Measurements from ENCODE around the gene LYRM4.
"Not testable (repeated sequence)": the region's sequence is repeated elsewhere in the genome, so short reads cannot be mapped to it uniquely, and the experiment has no call there.

Gene LYRM4

DNA sequence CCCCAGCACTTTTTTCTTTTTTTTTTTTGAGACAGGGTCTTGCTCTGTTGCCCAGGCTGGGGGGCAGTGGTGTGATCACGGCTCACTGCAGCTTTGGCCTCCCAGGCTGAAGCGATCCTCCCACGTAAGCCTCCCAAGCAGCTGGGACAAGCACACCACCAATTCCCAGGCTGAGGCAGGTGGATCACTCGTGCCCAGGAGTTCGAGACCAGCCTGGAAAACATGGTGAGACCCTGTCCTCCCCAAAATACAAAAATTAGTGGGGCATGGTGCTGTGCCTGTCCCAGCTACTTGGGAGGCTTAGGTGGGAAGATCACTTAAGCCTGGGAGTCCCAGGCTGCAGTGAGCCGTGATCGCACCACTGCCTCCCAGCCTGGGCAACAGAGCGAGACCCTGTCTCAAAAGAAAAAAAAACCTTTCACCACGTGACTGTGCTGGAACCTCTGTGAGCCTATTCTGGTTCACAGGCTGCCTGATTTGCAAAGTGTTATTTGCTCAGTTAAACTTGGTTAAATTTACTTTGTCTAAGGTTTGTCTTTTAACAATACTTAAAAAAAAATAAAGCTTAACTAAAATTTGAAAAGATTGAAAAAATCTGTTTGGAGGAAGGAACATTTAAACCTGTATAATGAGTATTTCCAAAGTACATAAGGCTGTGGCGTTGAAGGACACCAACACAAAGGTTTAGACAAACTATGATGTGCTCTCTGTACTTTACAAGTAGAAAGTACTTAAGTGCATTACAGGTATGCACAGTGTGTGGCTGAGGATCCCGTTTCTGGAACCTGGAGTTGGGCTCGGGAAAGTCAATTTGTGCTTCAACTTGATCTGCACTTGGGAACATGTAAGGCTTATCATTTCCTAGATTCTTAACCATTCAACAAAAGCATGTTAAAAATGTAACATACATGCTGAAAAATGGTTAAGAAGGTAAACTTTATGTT lies 120.7 kb downstream of the LYRM4 start:
- DNase-seq: no peak

DNA sequence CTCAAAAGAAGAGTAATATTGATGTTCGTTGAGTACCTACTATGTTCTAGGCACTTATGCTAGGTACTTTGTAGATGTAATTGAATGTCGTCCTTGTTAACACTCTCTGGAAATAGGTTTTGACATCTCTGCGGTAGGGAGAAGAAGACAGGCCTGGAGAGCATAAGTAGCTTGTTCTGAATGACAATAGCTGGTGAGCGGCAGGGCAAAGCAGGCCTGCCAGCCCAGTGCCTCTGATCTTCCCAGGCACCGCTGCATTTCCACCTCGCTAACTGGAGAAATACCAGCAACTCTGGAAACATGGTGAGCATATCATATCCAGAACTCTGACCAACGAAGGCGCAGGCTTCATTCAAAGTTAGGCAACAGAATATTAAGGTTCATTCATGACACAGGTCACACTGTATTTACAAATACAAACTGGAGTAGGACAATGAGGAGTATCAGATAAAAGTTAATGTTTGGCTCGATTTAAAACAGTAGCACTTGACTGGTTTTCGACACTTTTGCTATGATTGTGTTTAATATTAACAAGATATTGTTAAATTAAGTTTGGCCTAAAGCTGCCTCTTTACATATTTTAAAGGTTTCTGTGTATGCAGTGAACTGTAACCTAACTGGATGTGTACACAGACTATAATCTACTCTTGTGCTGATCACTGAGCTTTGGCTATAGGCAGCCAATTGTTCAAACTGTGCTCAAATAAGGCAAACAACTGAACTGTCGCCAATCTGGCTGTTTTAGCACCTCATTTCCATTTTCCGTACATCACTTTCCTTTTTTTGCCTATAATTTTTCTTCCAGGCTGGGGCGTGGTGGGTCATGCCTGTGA lies 121.5 kb downstream of the LYRM4 start:
- no peak for DNase-seq

DNA sequence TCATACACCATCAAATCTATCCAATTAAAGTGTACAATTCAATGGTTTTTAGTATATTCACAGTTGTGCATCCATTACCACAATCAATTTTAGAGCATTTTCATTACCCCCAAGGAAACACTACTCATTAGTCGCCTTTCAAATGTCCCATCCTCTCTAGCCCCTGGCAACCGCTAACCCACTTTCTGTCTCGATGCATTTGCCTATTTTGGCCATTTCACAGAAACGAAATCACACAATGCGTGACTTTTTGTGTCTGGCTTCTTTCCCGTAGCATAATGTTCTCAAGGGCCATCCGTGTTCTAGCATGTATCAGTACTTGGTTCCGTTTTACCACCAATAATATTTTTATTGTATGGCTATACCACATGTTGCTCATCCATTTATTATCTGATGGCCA lies 123.9 kb downstream of the LYRM4 start:
- DNase-seq: no peak

DNA sequence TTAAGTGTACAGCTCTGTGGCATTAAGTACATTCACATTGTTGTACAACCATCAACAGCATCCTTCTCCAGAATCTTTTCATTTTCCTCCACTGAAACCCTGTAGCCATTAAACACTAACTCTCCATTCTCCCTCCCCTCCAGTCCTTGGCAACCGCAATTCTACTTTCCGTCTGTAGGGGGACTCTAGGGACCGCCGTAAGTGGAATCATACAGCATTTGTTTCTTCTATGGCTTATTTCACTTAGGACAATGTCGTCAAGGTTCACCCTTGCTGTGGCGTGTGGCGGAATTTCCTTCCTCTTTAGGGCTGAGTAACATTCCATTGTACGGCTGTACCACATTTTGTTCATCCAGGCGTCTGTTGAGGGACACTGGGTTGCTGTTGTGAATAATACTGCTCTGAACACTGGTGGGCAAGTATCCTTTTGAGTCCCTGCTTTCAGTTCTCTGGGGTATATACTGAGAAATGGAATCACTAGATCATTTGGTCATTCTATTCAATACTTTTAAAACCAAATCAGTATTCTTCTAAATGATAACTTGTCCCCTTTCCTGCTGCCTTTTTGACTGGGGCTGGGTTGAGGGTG lies 124.9 kb downstream of the LYRM4 start:
- peak; percentile 59 for DNase-seq

DNA sequence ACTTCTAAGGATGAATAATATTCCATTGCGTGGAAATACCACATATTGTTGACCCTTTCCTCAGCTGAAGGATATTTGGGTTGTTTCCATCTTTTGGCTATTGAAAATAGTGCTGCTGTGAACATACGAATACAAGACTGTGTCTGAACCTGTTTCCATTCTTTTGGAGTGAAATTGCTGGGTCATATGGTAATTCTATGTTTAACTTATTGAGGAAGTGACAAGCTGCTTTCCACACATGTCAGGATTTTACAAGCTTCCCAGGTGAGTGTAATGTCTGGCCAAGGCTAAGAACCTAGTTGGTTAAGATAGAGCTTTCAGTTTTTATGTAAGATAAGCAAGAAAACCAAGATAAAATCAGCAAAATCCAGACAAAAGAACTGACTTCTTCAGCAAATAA lies 126.8 kb downstream of the LYRM4 start:
- DNase-seq: no peak

DNA sequence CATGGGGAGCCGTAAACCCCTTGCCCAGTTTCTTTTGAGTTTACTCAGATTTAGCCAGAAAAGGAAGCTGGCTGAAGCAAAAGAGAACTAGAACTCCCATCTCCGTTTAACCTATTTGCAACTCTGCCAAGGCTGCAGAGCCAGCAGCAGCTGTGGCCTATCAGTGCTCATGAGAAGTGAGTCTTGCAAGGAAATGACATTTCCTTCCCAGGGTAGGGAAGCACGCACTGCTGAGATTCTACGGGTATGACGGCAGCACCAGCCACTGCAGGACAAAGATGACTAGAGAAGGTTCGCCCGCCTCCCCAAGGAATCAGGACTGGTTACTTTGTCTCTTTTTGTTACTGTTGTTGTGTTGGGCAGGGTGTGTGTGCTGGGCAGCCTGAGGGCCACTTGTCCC lies 128.0 kb downstream of the LYRM4 start:
- no peak for DNase-seq

DNA sequence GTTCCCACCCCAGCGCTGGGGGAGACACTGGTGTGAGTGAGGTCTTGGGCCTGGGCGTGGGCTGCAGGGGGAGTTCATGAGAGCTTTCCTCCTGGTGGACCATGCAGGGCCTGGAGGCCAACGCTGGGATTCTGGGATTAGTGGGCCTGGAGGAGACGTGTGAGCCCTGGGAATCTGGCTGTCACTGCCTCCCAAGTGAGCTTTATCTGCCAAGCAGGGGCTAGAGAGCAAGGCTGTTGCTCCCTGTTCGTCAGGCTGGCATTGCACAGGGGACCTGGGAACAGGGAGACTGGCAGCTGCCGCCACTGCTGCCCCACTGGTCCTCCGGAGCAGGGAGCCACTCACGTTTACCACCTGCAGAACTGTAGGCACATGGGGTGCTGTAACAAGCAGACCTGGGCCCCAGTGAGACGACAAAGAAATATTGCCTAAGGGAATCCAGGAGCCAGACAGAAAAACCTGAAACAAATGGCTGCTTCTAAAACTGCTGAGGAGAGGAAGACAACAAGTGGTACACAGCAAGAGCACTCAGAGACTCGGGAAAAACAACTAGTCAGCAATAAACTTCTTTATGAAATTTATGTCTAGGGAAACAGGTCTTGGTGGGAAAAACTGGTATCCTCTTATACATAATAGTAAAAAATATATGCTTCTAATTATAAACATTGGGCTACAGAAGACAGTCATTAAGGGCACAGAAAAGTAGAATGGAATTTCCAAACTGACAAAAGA lies 130.4 kb downstream of the LYRM4 start:
- DNase-seq: no peak

DNA sequence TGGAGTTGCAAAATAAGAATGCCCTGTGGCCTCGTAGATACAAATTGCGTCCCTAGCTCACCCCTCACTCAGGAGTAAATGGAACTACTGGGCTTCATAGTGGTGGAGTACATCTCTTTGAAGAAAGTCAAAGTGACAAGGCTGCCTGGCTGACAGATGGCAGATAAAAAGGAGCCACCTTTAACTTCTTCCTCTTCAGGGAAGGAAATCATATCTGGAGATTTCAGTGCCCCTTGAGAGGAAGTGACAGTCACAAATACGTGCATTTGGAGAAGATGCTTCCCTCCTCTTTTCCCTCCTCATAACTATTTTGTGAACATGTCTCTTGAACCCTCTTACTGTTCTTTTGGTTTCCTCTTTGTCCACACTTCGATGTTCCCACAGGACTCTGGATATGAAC lies 132.4 kb downstream of the LYRM4 start:
- DNase-seq: no peak

DNA sequence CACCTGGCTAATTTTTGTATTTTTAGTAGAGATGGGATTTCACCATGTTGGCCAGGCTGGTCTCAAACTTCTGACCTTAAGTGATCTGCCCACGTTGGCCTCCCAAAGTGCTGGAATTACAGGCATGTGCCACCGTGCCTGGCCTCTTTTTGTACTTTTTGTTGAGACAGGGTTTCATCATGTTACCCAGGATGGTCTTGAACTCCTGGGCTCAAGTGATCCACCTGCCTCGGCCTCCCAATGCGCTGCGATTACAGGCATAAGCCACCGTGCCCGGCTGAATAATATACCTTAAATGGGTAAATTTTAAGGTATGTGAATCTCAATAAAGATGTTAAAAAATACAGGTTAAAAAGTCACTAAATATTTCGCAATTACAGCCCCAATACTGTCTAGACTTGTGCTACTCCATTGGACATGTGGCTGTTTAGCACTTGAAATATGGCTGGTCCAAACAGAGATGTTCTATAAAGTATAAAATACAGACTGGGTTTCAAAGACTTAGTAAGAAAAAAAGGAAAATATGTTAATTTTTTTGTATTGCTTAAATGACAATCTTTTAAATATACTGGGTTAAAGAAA lies 133.6 kb downstream of the LYRM4 start:
- DNase-seq: no peak

DNA sequence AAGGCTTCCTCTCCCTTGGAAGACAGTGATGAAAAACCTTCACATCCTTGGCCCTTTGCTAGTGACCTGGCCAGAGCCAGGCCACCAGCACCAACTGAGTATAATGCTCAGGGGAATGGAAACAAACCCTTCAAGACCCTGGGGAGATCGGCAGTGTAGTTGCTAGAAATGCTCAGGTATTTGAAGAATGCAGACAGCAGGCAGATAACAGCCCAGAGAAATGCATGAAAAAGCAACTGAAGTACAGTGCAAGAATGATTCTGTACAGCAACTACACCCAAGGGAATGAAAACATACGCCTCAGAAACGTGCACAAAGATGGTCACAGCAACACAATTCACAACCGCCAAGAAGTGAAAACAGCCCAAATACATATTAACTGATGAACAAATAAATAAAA lies 134.5 kb downstream of the LYRM4 start:
- no peak for DNase-seq

DNA sequence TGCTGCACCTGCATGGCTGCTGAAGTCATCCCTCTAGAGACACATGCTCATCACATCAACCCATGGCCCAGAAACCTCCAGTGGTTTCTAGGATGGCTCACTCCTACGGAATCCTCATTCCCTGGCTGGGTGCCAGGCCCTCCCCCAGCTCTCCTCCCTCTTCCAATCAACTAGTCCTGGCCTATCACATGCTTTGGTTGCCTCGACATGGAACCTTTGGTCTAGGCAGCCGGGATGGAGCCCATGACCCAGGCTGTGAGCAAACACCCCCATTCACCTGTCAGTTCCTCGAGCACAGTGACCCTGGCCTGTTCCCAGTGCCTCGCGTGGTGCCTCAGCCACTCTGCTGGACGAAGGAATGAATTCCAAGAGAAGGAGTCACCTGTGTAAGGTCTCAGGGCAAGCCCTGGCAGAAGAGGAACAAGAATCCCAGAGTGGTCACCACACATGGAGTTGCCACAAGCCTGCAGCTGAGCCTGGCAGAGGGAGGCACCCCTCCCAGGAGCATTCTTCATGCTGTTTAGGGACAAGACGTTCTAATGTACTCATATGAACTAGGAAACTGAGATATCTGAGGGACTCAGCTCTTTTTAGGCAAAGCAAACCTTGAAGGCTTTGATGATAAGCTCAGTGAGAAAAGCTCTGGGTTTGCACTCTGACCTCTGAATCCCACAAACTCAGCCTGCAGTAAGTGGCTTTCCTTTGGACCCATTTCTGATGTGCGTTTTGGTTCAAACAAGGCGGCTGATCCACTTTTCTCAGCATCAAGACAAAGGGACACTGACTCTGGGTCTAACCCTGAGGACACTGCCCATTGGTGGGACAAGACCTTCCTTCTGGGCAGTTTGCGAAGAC lies 135.4 kb downstream of the LYRM4 start:
- DNase-seq: no peak

DNA sequence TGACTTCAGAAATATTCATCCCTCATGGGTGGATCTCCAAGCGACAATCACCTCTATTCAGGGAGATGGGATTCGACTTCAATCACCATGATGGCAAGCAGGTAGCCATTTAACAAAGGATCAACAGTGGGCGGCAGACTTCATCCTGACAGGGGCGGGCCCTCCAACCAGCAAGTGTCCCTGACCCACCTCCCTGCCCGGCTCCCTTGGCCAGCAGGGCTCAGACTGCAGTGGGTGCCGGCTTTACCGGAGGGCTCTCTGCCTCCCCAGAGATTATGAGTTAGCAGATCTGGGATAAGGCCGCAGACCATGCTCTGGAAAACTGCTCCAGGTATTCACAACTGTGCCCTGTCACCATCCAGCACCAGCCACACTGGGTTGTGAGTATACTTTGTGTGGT lies 136.2 kb downstream of the LYRM4 start:
- DNase-seq: no peak

DNA sequence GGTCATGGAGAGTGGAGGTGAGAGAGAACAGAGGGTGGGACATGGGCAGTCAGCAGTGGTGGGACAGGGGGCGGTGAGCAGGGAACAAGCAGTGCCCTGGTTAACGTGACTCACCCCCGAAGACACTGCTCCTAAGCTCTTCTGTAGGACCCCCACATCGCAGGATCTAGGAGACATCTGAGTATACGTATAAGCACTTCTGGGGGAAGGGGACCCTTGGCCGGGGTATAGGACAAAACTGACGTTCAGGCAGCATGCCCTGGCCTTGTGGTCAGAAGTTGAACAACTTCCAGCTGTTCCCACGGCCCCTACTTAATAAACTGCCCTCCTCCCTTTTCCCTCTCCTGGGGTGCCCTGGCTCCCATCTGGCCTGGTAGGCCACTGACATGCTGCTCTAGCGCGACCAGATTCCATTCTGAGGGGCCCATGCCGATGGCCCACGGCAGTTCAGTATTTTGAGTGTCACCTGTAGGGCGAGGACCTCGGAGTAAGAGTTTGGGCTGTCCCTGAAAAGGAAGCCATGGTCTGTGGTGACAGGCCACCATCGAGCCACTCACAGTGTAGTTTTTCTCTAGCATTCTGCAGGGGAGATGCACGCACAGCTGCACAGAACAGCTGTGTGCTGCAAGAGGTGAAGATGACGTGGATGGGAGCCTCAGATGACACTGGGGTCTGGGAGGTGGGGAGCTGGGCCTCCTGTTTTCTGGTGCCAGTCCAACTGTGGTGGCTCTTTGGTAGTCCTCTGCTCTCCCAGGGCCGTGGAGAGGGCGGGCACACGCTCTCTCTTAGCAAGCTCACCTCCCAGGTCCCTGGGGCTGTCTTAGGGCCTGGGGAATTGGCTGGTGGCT lies 137.2 kb downstream of the LYRM4 start:
- no peak for DNase-seq

DNA sequence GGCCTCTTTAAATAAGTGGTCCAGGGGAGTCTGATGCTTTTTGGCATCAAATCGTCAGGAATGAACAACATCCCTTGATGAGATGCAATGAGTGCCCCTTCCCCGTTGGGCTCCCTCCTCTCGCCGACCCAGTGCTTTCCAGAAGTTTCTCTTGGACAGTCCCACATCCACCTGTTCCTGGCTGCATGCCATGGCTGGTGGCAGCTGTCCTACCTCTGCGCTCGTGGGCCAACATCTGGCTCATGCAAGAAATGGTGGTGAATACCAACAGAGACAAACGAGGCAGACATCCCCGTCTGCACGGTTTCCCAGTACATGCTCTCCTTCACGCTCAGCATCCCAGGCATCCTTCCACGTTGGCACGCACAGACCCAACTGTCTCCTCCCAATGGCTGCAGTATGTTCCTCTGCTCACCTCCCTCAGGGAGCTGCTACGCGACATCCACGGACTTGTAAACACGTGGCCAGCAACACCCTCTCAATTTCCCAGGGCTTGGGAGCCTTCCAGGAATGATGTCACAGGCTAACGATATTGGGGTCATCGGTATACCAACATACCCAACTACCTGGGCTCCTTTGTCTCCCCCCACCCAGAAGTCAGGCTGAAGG lies 138.1 kb downstream of the LYRM4 start:
- DNase-seq: no peak

DNA sequence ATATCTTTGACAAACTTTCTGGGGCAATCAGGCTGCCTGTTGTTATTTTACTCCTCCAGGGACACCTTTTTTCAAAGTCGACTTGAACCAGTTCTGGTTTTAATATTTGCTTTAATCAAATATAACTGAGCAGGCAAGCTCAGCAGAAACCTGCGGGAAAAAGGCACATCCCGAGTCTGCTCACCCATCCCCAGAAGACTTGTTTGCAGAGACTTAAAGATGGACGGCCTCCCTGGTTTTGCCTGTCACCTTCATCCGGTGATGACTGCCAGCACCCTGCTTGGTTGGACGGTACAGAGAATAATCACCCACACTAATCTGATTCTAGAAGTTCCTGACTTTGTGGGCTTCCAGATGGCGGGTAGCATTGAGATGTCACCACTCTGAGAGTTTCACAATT lies 138.8 kb downstream of the LYRM4 start:
- no peak for DNase-seq

DNA sequence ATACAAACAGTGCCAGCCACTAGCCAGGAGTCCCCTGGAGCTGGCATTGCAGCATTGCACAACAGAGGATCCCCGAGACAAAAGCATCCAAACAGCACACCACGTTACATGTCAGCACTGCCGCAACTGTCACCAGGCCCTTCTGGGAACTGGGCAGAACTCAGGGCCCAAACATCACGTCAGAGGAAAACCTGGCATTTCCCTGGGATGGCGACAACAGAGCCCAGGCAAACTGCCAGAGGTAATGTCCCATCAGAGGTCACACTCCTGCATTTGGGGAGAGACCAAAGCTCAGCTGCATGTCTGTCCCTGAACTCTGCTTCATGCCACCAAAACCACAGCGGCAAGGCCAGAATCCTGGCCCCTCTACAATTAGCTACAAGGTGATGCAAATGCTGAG lies 139.3 kb downstream of the LYRM4 start:
- DNase-seq: no peak

DNA sequence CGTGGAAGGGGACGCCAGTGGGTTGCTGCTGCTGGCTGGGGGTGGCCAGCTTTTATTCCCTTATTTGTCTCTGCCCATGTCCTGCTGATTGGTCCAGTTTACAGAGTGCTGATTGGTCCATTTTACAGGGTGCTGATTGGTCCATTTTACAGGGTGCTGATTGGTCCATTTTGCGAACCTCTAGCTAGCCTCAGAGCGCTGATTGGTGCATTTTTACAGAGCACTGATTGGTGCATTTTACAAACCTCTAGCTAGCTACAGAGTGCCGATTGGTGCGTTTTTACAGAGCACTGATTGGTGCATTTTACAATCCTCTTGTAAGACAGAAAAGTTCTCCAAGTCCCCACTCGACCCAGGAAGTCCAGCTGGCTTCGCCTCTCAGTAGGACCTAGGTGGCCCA lies 140.2 kb downstream of the LYRM4 start:
- DNase-seq: not testable (repeated sequence)

DNA sequence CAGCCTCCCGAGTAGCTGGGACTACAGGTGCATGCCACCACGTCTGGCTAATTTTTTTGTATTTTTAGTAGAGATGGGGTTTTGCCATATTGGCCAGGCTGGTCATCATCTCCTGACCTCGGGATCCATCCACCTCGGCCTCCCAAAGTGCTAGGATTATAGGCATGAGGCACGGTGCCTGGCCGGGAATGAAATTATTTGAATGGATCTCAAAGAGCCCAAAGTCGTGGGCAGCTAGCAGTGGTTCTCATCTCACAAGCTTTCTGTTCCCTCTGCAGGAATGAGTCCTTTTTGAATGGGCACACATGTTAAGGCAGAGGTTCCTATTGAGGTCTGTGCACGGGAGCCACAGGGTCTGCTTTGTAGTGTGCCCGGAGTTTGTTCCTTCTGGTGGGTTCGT lies 140.7 kb downstream of the LYRM4 start:
- no peak for DNase-seq

DNA sequence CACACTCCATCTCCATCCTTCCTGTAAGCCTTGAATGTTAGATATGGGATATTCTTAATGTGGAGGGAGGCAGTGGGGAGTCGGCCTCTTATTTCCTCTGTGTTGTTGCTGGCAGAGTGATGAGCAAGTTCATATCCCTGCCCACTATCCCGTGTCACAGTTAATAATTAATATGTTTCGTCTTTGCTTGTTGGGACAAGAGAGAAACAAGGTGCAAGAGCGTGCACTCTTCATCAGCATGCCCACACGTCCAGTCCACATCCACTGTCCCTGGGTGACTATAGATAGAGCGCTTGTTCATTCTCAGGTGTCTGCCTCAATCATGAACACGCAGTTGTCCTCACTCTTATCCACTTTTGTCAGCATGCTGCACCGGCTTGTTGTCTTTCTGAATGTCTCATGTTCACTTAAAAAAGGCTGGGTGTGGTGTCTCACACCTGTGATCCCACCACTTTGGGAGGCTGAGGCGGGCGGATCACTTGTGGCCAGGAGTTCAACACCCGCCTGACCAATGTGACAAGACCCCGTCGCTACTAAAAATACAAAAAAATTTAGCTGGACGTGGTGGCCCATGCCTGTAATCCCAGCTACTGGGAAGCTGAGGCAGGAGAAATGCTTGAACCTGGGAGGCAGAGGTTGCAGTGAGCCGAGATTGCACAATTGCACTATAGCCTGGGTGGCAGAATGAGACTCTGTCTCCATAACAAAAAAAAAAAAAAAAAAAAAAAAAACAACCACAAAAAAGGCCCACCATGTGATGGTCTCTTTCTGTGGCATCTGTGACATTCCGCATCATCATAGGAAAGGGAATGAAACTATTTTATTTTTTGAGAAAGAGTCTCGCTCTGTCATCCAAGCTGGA lies 141.4 kb downstream of the LYRM4 start:
- no peak for DNase-seq
